Lower lobe of right lung (tissue), 2 donors: Measurements from ENCODE around the gene PCNT. TPM values are rescaled to one million over a fixed set of nuclear protein-coding genes. Genes with fewer than 3 reads are reported as not detected.

Source experiments
- ATAC-seq, 2 donors: fragments of 200-7000 bp; cut with Tn5 transposase; one replicate each; pipeline ENCODE4 v1.9.1; 2020 to 2022; ENCODE audit warnings: mild to moderate bottlenecking in 2 of 2, moderate library complexity in 2 of 2
- DNase-seq: peaks from one replicate; pipeline ENCODE4 v3.0.0-alpha.2; 2020
- H3K27ac ChIP-seq: fragments of 200-600 bp; one replicate; pipeline ENCODE4 v1.8.0; 2022
- H3K27me3 ChIP-seq: fragments of 200-600 bp; one replicate; pipeline ENCODE4 v1.8.0; 2022; ENCODE audit warnings: low read depth
- H3K36me3 ChIP-seq: fragments of 200-600 bp; one replicate; pipeline ENCODE4 v1.8.0; 2022; ENCODE audit warnings: mild to moderate bottlenecking
- H3K4me1 ChIP-seq: fragments of 200-600 bp; one replicate; pipeline ENCODE4 v1.8.0; 2022
- H3K4me3 ChIP-seq: fragments of 200-600 bp; one replicate; pipeline ENCODE4 v1.8.0; 2022; ENCODE audit warnings: mild to moderate bottlenecking
- H3K9me3 ChIP-seq: fragments of 200-600 bp; one replicate; pipeline ENCODE4 v1.8.0; 2022
- CTCF ChIP-seq: fragments of 200-600 bp; IDR thresholded peaks from one replicate; pipeline ENCODE4 v1.8.0; 2022; ENCODE audit warnings: antibody characterized with exemption, mild to moderate bottlenecking
- intact Hi-C: fragments of 100-400 bp; cut with DNase I; formaldehyde crosslinking; loops from one replicate; pipeline ENCODE4 v1.11.0; 2022
- total RNA-seq: library from RNA; stranded (reverse); fragmentation: NEBNext Ultra II Directional; extraction: Animal tissue kit (Norgen Biotek cat#: 25700); gene quantifications from one replicate; pipeline ENCODE4 v1.2.1, GENCODE V29; 2021
- donor health status: DM: no; HTN: yes; CAD: no; lungs with severe emphysema.

The PCNT gene
- total RNA-seq, 1 donor from 2014 or later: 36.5 TPM

GRCh38 chr21:46311568-46311967, 12.4 kb upstream of the PCNT start:
- Histone ChIP-seq H3K27ac (no peak overlapping the region), H3K9me3 (no peaks in the 10 kb centered on the region), H3K4me3 (no peak overlapping the region), H3K36me3 (no peaks in the 10 kb centered on the region), H3K4me1 (no peaks in the 10 kb centered on the region), H3K27me3 (no peaks in the 10 kb centered on the region)
- intact Hi-C loops: no loop called here
- no peak for DNase-seq
- no peak for TF ChIP-seq CTCF
- ATAC-seq: no peak

GRCh38 chr21:46312949-46313348, 11.0 kb upstream of the PCNT start:
- DNase-seq: no peak
- intact Hi-C loops: no loop called here

GRCh38 chr21:46314441-46315020, 9.4 kb upstream of the PCNT start:
- Histone ChIP-seq H3K9me3 (no peaks in the 10 kb centered on the region), H3K27ac (no peak overlapping the region), H3K4me1 (no peaks in the 10 kb centered on the region), H3K4me3 (no peak overlapping the region), H3K27me3 (no peaks in the 10 kb centered on the region), H3K36me3 (no peaks in the 10 kb centered on the region)
- intact Hi-C loops: no loop called here
- TF ChIP-seq CTCF: no peak
- no peak for ATAC-seq
- DNase-seq: no peak

More at GRCh38 chr21:46312949-46313348, 11.0 kb upstream of the PCNT start:
- H3K36me3 ChIP-seq: no peaks in the 10 kb centered on the region
- no peak overlapping the region for H3K27ac ChIP-seq
- no peaks in the 10 kb centered on the region for H3K27me3 ChIP-seq
- ATAC-seq: no peak
- no peaks in the 10 kb centered on the region for H3K9me3 ChIP-seq
- H3K4me3 ChIP-seq: no peak overlapping the region
- no peak for TF ChIP-seq CTCF
- no peaks in the 10 kb centered on the region for H3K4me1 ChIP-seq

GRCh38 chr21:46316708-46317324, 7.1 kb upstream of the PCNT start:
- TF ChIP-seq CTCF: no peak
- Histone ChIP-seq H3K27me3 (no peaks in the 10 kb centered on the region), H3K9me3 (no peaks in the 10 kb centered on the region), H3K4me1 (peaks cover 4% of the 10 kb centered on the region), H3K36me3 (no peaks in the 10 kb centered on the region), H3K27ac (no peak overlapping the region), H3K4me3 (no peak overlapping the region)
- DNase-seq (no peak), ATAC-seq (no peak)
- intact Hi-C loops: no loop called here

GRCh38 chr21:46317710-46318463, 6.1 kb upstream of the PCNT start:
- no peaks in the 10 kb centered on the region for H3K27me3 ChIP-seq
- no peak for TF ChIP-seq CTCF
- intact Hi-C loops: no loop called here
- no peak for DNase-seq
- ATAC-seq: peak; percentile 18 to 58
- no peak overlapping the region for H3K27ac ChIP-seq
- H3K4me3 ChIP-seq: no peak overlapping the region
- peaks cover 15% of the 10 kb centered on the region for H3K4me1 ChIP-seq
- H3K36me3 ChIP-seq: no peaks in the 10 kb centered on the region
- no peaks in the 10 kb centered on the region for H3K9me3 ChIP-seq
